Fibroblast of the aortic adventitia (primary cell): ENCODE results near the gene RYK. TPM values are rescaled to one million over a fixed set of nuclear protein-coding genes. Genes with fewer than 3 reads are reported as not detected.
A peak's percentile ranks its signal among the peaks of the same experiment; 100 is the strongest.

Source experiments
- DNase-seq: peaks from one replicate; pipeline ENCODE4 v3.0.0-alpha.2; 2010; ENCODE audit warnings: low read depth
- H3K4me3 ChIP-seq: 2 replicates; pipeline ENCODE4 v1.5.1; 2011; ENCODE audit warnings: low read depth, mild to moderate bottlenecking, control low read depth, low read length, moderate library complexity
- CTCF ChIP-seq: IDR thresholded peaks from 2 replicates; pipeline ENCODE4 v1.5.1; 2011; ENCODE audit warnings: mild to moderate bottlenecking, low read length, control low read depth, inconsistent platforms; ENCODE audit not compliant: insufficient read depth
- total RNA-seq: library from RNA; depleted of rRNA; stranded (reverse); fragments of >200 nt; gene quantifications from 2 replicates; pipeline ENCODE4 v1.2.3, GENCODE V29; 2012; ENCODE audit warnings: low replicate concordance

The RYK gene
- total RNA-seq, 1 donor, result 87.2 TPM

- DNase-seq, result no peak
- no peak for TF ChIP-seq CTCF
- H3K4me3 ChIP-seq, result no peak overlapping the region
Measured at GRCh38 chr3:134132961-134133360, 117.7 kb downstream of the RYK start.

GRCh38 chr3:134126153-134126552 is 124.5 kb downstream of the RYK start:
- no peak overlapping the region for H3K4me3 ChIP-seq
- DNase-seq, result no peak
- peak; percentile 13 for TF ChIP-seq CTCF

GRCh38 chr3:134114726-134115125 is 135.9 kb downstream of the RYK start:
- DNase-seq, result no peak
- no peak overlapping the region for H3K4me3 ChIP-seq
- TF ChIP-seq CTCF, result no peak

GRCh38 chr3:134111616-134112015 is 139.0 kb downstream of the RYK start:
- no peak for TF ChIP-seq CTCF
- DNase-seq, result no peak
- no peak overlapping the region for H3K4me3 ChIP-seq

- no peak for DNase-seq
- no peak for TF ChIP-seq CTCF
Measured at GRCh38 chr3:134110963-134111362, 139.7 kb downstream of the RYK start.

More at GRCh38 chr3:134110963-134111362, 139.7 kb downstream of the RYK start:
- no peak overlapping the region for H3K4me3 ChIP-seq

Other genes with a start within 250 kb of the RYK start
- gene SLCO2A1, start 220.9 kb downstream of the RYK start, total RNA-seq, result under 0.01 and 0.16 TPM in 2 replicates
- 65.0 and 75.7 TPM in 2 replicates for gene AMOTL2, start 123.6 kb upstream of the RYK start, total RNA-seq
- gene ANAPC13, start 235.1 kb upstream of the RYK start, total RNA-seq, result 123 and 137 TPM in 2 replicates
- gene CEP63, start 235.2 kb upstream of the RYK start, total RNA-seq, result 19.4 and 28.9 TPM in 2 replicates